HG02610 (cell line): ENCODE measurements around the gene SARDH.

Source experiments
- ATAC-seq: cut with Tn5 transposase; IDR thresholded peaks from one replicate; pipeline ENCODE4 v1.9.1; 2021; ENCODE audit warnings: mild to moderate bottlenecking, moderate library complexity; ENCODE audit not compliant: unreplicated experiment

SARDH gene

DNA sequence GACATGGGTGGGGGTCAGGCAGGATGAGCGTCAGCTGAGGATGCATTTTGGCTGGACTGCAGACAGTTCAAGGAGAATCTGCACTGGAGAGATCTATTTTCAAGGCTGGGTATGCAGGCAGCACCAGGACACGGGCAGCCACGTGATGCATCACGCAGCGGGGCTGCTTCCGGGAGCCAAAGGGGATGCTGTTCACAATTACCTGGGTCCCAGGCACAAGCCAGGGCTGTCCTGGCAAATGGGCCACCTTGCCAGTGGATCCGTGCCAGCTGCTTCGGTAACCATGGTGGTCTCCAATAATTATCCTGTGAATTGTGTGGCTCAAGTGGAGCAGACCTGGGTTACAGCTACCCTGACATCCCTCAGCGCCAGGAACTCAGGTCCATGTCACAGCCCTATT is 84.5 kb downstream of the SARDH start:
- ATAC-seq = no peak

GRCh38 chr9:133650026-133650425 is 88.1 kb downstream of the SARDH start:
- ATAC-seq = no peak

DNA sequence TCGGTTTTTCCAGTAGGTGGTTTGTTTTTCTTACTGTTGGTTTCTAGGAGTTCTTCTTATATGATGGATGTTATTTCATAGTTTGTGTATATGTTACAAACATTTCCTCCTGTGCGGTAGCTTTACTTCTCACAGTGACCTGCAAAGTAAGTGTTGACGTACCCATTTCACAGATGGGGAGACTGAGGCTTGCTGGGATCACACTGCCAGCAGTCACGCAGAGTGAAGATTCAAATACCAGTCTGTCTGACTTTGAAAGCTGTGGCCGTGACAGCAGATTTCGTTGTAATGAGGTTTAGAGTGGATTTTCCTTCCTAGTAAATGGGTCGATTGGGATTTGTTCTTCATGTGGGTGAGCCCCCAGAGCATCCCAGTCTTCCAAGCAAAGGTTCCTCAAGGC is 89.0 kb downstream of the SARDH start:
- no peak for ATAC-seq

- no peak for ATAC-seq
Observed at GRCh38 chr9:133647765-133648469, 90.2 kb downstream of the SARDH start.

GRCh38 chr9:133647148-133647547 is 91.0 kb downstream of the SARDH start:
- ATAC-seq = no peak

GRCh38 chr9:133645021-133645765 is 93.0 kb downstream of the SARDH start:
- no peak for ATAC-seq

- ATAC-seq = no peak
Observed at GRCh38 chr9:133643978-133644760, 94.0 kb downstream of the SARDH start.

DNA sequence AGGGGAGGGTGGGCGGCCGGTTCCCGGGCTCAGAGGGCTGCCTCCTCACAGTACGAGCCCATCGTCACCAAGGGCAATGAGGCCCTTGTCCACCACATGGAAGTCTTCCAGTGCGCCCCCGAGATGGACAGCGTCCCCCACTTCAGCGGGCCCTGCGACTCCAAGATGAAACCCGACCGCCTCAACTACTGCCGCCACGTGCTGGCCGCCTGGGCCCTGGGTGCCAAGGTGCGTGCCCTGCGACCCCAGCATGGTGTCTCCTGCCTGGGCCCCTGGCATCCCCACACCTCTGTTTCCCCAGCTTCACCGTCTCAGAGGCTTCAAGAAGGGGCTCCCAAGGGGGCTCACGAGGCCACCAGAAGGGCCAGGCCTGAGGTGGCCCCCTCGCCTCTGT is 94.8 kb downstream of the SARDH start:
- no peak for ATAC-seq

- no peak for ATAC-seq
Observed at GRCh38 chr9:133642708-133643361, 95.3 kb downstream of the SARDH start.

GRCh38 chr9:133641861-133642595 is 96.1 kb downstream of the SARDH start:
- no peak for ATAC-seq

DNA sequence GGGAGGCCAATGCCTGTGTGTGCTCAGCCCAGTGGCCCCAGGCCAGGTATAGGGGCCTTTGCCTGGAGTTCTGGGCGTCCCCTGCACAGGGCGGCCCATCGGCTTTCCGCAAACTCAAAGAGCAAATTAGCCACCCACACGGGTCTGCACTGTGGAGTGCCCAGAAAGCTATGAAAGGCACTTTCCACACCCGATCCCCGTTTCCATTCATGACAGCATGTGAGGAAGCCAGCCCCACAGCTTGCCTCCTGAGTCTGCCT is 96.8 kb downstream of the SARDH start:
- ATAC-seq = no peak

- no peak for ATAC-seq
Observed at GRCh38 chr9:133640580-133641395, 97.4 kb downstream of the SARDH start.

- no peak for ATAC-seq
Observed at GRCh38 chr9:133640160-133640559, 98.0 kb downstream of the SARDH start.

- ATAC-seq = no peak
Observed at GRCh38 chr9:133639613-133640012, 98.5 kb downstream of the SARDH start.

GRCh38 chr9:133638711-133639110 is 99.4 kb downstream of the SARDH start:
- ATAC-seq = no peak

- no peak for ATAC-seq
Observed at GRCh38 chr9:133638076-133638475, 100.1 kb downstream of the SARDH start.

- ATAC-seq = no peak
Observed at GRCh38 chr9:133637451-133638055, 100.6 kb downstream of the SARDH start.

- no peak for ATAC-seq
Observed at GRCh38 chr9:133636902-133637301, 101.2 kb downstream of the SARDH start.
